NT2/D1 (cell line): ENCODE data around the gene RNF121.

Experiments used
- SUZ12 ChIP-seq: IDR thresholded peaks from 2 replicates; pipeline ENCODE4 v1.6.1; 2011; ENCODE audit not compliant: insufficient read length, insufficient read depth; ENCODE audit errors: extremely low read depth
- YY1 ChIP-seq: IDR thresholded peaks from 2 replicates; pipeline ENCODE4 v1.6.1; 2011; ENCODE audit not compliant: insufficient read length, insufficient read depth
- ZNF274 ChIP-seq: IDR thresholded peaks from 2 replicates; pipeline ENCODE4 v1.6.1; 2011; ENCODE audit warnings: mild to moderate bottlenecking, low read depth, low read length

DNA sequence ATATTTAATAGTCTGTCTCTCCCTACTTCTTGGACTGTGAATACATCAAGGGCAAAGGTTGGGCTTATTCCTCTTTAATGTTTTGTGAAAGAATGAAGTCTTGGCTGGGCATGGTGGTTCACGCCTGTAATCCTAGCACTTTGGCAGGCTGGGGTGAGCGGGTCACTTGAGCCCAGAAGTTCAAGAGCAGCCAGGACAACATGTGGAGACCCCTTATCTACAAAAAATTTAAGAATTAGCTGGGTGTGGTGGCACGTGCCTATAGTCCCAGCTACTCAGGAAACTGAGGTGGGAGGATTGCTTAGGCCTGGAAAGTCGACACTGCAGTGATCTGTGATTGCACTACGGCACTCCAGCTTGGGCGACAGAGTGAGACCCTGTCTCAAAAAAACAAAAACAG is 20.2 kb downstream of the RNF121 start:
- no peak for TF ChIP-seq YY1
- no peak for TF ChIP-seq SUZ12
- no peak for TF ChIP-seq ZNF274
